Measurements from ENCODE around the gene RAPGEF1. TPM values are rescaled to one million over a fixed set of nuclear protein-coding genes. Genes with fewer than 3 reads are reported as not detected.

Gene RAPGEF1
- total and polyA plus RNA-seq, 2 of the 13 experiments (the other 11 are each of a cell fraction or from before 2014, with no cell fraction given): 21.2 to 38.9 TPM

DNA sequence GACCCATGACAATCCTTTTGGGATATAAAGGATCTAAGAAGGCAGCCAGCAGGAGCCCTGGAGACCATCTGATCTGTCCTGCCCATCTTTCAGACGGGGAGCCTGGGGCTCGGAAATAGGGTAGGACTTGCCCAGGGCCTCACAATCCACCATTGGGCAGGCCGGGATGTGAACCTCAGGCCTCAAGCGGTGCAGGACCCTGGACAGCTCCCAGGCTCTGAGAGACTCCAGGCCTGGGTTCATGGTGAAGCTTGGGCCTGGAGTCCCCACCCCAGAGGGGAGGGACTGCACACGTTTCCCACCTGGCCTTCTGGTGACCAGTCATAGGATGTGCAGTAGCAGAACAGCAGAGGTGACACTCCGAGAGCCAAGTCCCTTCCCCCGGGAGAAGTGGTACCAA is 36.6 kb upstream of the RAPGEF1 start:
- DNase-seq (ENCODE audit: low spot score) (peak; percentile 32), FAIRE-seq (no peak), ATAC-seq (peak; percentile 71)
- Histone ChIP-seq H2AFZ (ENCODE audit: low read length) (no peak overlapping the region), H3K4me3 (replicated peaks in 1 of 3; ENCODE audit: insufficient read depth in 1 of 3, low read depth in 2 of 3, low read length in 3 of 3) (no peak overlapping the region), H3K27me3 (ENCODE audit: control insufficient read depth in 1 of 2, insufficient read depth in 2 of 2, low read length in 2 of 2) (peaks cover 6 to 21% of the 10 kb centered on the region in 2 experiments; a peak in 3 of 5 replicates), H4K20me1 (ENCODE audit: insufficient read depth, low read length) (no peaks in the 10 kb centered on the region; the same call in 1 of the 2 replicates), H3K9ac (ENCODE audit: insufficient read depth, low read depth, low read length) (no peak overlapping the region), H3K9me3 (ENCODE audit: low read length) (no peaks in the 10 kb centered on the region), H3K36me3 (replicated peaks in 1 of 2; ENCODE audit: control insufficient read depth in 1 of 2, insufficient read depth in 2 of 2, low read length in 2 of 2) (no peaks in the 10 kb centered on the region), H3K4me1 (ENCODE audit: insufficient read depth, low read length) (no peaks in the 10 kb centered on the region), H3K27ac (ENCODE audit: extremely low read length, insufficient read depth, low read length) (no peak overlapping the region), H3K4me2 (ENCODE audit: low read depth, low read length) (no peak overlapping the region), H3K79me2 (ENCODE audit: insufficient read depth, low read length) (no peaks in the 10 kb centered on the region)
- in situ Hi-C loops (cut with HindIII; ENCODE audit: extremely low pct_ligation_motif_present, low pct_unique_long_range_greater_than_20kb): no loop called here
- POLR2A ChIA-PET: no interaction called here
- intact Hi-C loops (cut with micrococcal nuclease; ENCODE audit: unreplicated experiment): no loop called here
- WGBS (ENCODE audit: low lambda C conversion rate): 7% methylated on average over 2 of the region's 7 CpGs
- CTCF ChIA-PET (ENCODE audit: low intra/inter-chr PET ratio, low total read pairs): no interaction called here
- no TSS peak for BruUV-seq (replicated peaks)
- TF ChIP-seq, protein P1, sequence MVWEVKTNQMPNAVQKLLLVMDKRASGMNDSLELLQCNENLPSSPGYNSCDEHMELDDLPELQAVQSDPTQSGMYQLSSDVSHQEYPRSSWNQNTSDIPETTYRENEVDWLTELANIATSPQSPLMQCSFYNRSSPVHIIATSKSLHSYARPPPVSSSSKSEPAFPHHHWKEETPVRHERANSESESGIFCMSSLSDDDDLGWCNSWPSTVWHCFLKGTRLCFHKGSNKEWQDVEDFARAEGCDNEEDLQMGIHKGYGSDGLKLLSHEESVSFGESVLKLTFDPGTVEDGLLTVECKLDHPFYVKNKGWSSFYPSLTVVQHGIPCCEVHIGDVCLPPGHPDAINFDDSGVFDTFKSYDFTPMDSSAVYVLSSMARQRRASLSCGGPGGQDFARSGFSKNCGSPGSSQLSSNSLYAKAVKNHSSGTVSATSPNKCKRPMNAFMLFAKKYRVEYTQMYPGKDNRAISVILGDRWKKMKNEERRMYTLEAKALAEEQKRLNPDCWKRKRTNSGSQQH (CRISPR knock-in tag; IDR thresholded peaks at IDR 0.05; ENCODE audit: low read depth): no peak
- TF ChIP-seq TSC22D2 (CRISPR knock-in tag; IDR thresholded peaks at IDR 0.05; ENCODE audit: borderline replicate concordance) (peak; percentile 75; the same call in 1 of the 2 replicates), ZSCAN9 (CRISPR knock-in tag; IDR thresholded peaks at IDR 0.05; ENCODE audit: borderline replicate concordance) (peak; percentile 78; the same call in 1 of the 2 replicates), ZNF7 (CRISPR knock-in tag; IDR thresholded peaks at IDR 0.05) (peak; percentile 44; the same call in 1 of the 2 replicates), EP300 (IDR thresholded peaks at IDR 0.05; ENCODE audit: low read depth in 2 of 2, low read length in 2 of 2) (no peak), EP300 (CRISPR knock-in tag; IDR thresholded peaks at IDR 0.05; ENCODE audit: borderline replicate concordance) (no peak), ZNF546 (CRISPR knock-in tag; conservative IDR thresholded peaks at IDR 0.05) (0 out of 2 replicates have a peak, but pooled peaks have one; percentile 26), KMT2B (CRISPR knock-in tag; IDR thresholded peaks at IDR 0.05) (no peak), TCF7 (IDR thresholded peaks at IDR 0.05; ENCODE audit: low read depth) (no peak), ZNF713 (CRISPR knock-in tag; IDR thresholded peaks at IDR 0.05) (no peak), ZNF441 (CRISPR knock-in tag; IDR thresholded peaks at IDR 0.05; ENCODE audit: borderline replicate concordance) (0 out of 2 replicates have a peak, but pooled peaks have one; percentile 23), ZNF263 (CRISPR knock-in tag; IDR thresholded peaks at IDR 0.05) (no peak), SIX4 (CRISPR knock-in tag; IDR thresholded peaks at IDR 0.05) (0 out of 2 replicates have a peak, but pooled peaks have one; percentile 40)
- TF ChIP-seq, protein P2, sequence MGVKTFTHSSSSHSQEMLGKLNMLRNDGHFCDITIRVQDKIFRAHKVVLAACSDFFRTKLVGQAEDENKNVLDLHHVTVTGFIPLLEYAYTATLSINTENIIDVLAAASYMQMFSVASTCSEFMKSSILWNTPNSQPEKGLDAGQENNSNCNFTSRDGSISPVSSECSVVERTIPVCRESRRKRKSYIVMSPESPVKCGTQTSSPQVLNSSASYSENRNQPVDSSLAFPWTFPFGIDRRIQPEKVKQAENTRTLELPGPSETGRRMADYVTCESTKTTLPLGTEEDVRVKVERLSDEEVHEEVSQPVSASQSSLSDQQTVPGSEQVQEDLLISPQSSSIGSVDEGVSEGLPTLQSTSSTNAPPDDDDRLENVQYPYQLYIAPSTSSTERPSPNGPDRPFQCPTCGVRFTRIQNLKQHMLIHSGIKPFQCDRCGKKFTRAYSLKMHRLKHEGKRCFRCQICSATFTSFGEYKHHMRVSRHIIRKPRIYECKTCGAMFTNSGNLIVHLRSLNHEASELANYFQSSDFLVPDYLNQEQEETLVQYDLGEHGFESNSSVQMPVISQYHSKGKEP (CRISPR knock-in tag; IDR thresholded peaks at IDR 0.05): peak; percentile 77; the same call in 1 of the 2 replicates
- TF ChIP-seq, protein P3, sequence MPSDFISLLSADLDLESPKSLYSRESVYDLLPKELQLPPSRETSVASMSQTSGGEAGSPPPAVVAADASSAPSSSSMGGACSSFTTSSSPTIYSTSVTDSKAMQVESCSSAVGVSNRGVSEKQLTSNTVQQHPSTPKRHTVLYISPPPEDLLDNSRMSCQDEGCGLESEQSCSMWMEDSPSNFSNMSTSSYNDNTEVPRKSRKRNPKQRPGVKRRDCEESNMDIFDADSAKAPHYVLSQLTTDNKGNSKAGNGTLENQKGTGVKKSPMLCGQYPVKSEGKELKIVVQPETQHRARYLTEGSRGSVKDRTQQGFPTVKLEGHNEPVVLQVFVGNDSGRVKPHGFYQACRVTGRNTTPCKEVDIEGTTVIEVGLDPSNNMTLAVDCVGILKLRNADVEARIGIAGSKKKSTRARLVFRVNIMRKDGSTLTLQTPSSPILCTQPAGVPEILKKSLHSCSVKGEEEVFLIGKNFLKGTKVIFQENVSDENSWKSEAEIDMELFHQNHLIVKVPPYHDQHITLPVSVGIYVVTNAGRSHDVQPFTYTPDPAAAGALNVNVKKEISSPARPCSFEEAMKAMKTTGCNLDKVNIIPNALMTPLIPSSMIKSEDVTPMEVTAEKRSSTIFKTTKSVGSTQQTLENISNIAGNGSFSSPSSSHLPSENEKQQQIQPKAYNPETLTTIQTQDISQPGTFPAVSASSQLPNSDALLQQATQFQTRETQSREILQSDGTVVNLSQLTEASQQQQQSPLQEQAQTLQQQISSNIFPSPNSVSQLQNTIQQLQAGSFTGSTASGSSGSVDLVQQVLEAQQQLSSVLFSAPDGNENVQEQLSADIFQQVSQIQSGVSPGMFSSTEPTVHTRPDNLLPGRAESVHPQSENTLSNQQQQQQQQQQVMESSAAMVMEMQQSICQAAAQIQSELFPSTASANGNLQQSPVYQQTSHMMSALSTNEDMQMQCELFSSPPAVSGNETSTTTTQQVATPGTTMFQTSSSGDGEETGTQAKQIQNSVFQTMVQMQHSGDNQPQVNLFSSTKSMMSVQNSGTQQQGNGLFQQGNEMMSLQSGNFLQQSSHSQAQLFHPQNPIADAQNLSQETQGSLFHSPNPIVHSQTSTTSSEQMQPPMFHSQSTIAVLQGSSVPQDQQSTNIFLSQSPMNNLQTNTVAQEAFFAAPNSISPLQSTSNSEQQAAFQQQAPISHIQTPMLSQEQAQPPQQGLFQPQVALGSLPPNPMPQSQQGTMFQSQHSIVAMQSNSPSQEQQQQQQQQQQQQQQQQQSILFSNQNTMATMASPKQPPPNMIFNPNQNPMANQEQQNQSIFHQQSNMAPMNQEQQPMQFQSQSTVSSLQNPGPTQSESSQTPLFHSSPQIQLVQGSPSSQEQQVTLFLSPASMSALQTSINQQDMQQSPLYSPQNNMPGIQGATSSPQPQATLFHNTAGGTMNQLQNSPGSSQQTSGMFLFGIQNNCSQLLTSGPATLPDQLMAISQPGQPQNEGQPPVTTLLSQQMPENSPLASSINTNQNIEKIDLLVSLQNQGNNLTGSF (CRISPR knock-in tag; IDR thresholded peaks at IDR 0.05): peak; percentile 45; the same call in 1 of the 2 replicates
- TF ChIP-seq, protein P4, sequence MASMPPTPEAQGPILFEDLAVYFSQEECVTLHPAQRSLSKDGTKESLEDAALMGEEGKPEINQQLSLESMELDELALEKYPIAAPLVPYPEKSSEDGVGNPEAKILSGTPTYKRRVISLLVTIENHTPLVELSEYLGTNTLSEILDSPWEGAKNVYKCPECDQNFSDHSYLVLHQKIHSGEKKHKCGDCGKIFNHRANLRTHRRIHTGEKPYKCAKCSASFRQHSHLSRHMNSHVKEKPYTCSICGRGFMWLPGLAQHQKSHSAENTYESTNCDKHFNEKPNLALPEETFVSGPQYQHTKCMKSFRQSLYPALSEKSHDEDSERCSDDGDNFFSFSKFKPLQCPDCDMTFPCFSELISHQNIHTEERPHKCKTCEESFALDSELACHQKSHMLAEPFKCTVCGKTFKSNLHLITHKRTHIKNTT (CRISPR knock-in tag; IDR thresholded peaks at IDR 0.05): no peak
